Measurements from ENCODE around the gene SYNJ2. TPM values are rescaled to one million over a fixed set of nuclear protein-coding genes. Genes with fewer than 3 reads are reported as not detected.
"Not testable (repeated sequence)": the region's sequence is repeated elsewhere in the genome, so short reads cannot be mapped to it uniquely, and the experiment has no call there.

Gene SYNJ2, protein sequence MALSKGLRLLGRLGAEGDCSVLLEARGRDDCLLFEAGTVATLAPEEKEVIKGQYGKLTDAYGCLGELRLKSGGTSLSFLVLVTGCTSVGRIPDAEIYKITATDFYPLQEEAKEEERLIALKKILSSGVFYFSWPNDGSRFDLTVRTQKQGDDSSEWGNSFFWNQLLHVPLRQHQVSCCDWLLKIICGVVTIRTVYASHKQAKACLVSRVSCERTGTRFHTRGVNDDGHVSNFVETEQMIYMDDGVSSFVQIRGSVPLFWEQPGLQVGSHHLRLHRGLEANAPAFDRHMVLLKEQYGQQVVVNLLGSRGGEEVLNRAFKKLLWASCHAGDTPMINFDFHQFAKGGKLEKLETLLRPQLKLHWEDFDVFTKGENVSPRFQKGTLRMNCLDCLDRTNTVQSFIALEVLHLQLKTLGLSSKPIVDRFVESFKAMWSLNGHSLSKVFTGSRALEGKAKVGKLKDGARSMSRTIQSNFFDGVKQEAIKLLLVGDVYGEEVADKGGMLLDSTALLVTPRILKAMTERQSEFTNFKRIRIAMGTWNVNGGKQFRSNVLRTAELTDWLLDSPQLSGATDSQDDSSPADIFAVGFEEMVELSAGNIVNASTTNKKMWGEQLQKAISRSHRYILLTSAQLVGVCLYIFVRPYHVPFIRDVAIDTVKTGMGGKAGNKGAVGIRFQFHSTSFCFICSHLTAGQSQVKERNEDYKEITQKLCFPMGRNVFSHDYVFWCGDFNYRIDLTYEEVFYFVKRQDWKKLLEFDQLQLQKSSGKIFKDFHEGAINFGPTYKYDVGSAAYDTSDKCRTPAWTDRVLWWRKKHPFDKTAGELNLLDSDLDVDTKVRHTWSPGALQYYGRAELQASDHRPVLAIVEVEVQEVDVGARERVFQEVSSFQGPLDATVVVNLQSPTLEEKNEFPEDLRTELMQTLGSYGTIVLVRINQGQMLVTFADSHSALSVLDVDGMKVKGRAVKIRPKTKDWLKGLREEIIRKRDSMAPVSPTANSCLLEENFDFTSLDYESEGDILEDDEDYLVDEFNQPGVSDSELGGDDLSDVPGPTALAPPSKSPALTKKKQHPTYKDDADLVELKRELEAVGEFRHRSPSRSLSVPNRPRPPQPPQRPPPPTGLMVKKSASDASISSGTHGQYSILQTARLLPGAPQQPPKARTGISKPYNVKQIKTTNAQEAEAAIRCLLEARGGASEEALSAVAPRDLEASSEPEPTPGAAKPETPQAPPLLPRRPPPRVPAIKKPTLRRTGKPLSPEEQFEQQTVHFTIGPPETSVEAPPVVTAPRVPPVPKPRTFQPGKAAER (N-terminal part only)
- total RNA-seq: 10 to 100 TPM; 15.7 to 16.3 TPM
- 1 to 10 TPM; 5.2 to 8.5 (median 8.2) TPM for polyA plus RNA-seq
- total RNA-seq: 67.1 to 265 (median 116) reads per million in 6 experiments

DNA sequence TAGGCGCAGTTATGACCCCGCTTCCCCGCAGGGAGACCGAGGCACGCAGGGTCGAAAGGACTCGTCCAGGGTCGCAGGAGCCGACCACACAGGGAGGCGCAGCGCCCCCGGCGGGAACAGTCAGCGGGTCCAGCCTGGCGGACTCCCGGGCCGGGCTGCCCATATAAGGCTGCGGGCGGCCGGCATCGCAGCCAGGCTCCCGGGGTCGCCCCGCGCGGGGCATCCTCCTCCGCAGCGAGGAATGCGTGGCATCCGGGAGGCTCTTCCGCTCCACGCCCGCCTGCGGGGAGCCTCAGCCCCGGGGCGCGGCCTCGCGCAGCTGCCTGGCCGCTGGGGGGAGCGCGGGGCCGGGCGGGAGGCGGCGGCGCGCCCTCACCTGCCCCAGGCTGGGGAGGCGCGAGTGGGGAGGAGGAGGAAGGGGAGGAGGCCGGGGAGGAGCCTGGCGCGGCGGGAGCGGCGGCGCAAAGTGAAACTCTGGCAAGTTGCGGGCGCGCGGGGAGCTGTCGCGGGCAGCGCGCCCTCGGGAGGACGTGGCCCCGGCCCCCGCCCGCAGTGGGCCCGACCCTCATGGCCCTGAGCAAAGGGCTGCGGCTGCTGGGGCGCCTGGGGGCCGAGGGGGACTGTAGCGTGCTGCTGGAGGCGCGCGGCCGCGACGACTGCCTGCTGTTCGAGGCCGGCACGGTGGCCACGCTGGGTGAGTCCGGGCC lies at the start of gene SYNJ2:
SYNJ2 (plus strand) TSS at position 469 of the 707 bp plus-strand sequence; CDS start at position 568, 99 bp downstream.
- DNase-seq (peak; percentile 68 to 91 (median 82)), ATAC-seq (peak; percentile 83 to 89)
- Mint-ChIP-seq H3K27me3 (peaks cover 0 to 2% (median 0%) of the 10 kb centered on the region in 5 donors), H3K9me3 (no peaks in the 10 kb centered on the region), H3K27ac (peak within 1 kb of the TSS; percentile 74 to 93 (median 86)), H3K4me1 (peaks cover 21 to 58% (median 51%) of the 10 kb centered on the region in 4 donors), H3K36me3 (no peaks in the 10 kb centered on the region), H3K4me3 (peak within 1 kb of the TSS; percentile 74 to 91 (median 83))
- POLR2A ChIA-PET: interaction anchor here (0.6 to 1.5 kb wide), 6 partner anchors 8 to 47 kb away, joined by 3 to 10 read pairs (median 4); no protein-coding TSS in a partner anchor

- Mint-ChIP-seq H3K36me3 (peaks cover 14 to 81% (median 17%) of the 10 kb centered on the region in 3 donors), H3K4me3 (no peak overlapping the region), H3K4me1 (peaks cover 0 to 2% (median 0%) of the 10 kb centered on the region in 4 donors), H3K9me3 (no peaks in the 10 kb centered on the region), H3K27ac (peak overlapping the region in 2 of 10 donors; percentile 19 to 35), H3K27me3 (no peaks in the 10 kb centered on the region)
- POLR2A ChIA-PET: no interaction called here
- DNase-seq (no peak), ATAC-seq (no peak)
Measured at GRCh38 chr6:157935786-157936185, 45.9 kb upstream of the SYNJ2 start.

- DNase-seq (no peak), ATAC-seq (no peak)
- Mint-ChIP-seq H3K27ac (no peak overlapping the region), H3K9me3 (no peaks in the 10 kb centered on the region), H3K27me3 (no peaks in the 10 kb centered on the region), H3K36me3 (peaks cover 14 to 83% (median 22%) of the 10 kb centered on the region in 3 donors), H3K4me3 (no peak overlapping the region), H3K4me1 (peaks cover 0 to 2% (median 0%) of the 10 kb centered on the region in 4 donors)
- POLR2A ChIA-PET: no interaction called here
Measured at GRCh38 chr6:157937318-157937717, 44.3 kb upstream of the SYNJ2 start.

- ATAC-seq (no peak), DNase-seq (no peak)
- H3K9me3 Mint-ChIP-seq: no peaks in the 10 kb centered on the region
- H3K4me3 Mint-ChIP-seq: no peak overlapping the region
- POLR2A ChIA-PET: no interaction called here
- peaks cover 0 to 2% (median 0%) of the 10 kb centered on the region in 4 donors for H3K4me1 Mint-ChIP-seq
- no peak overlapping the region for H3K27ac Mint-ChIP-seq
- H3K27me3 Mint-ChIP-seq: no peaks in the 10 kb centered on the region
- H3K36me3 Mint-ChIP-seq: peaks cover 14 to 83% (median 24%) of the 10 kb centered on the region in 3 donors
Measured at GRCh38 chr6:157937916-157938315, 43.7 kb upstream of the SYNJ2 start.

GRCh38 chr6:157940375-157941036 lies 41.2 kb upstream of the SYNJ2 start:
- H3K4me3 Mint-ChIP-seq, POLR2A ChIA-PET, ATAC-seq, DNase-seq, H3K9me3 Mint-ChIP-seq, H3K4me1 Mint-ChIP-seq, H3K27me3 Mint-ChIP-seq: not testable (repeated sequence)
- peak overlapping the region in 4 of 10 donors; percentile 15 to 71 (median 39) for H3K27ac Mint-ChIP-seq
- H3K36me3 Mint-ChIP-seq: peaks cover 18 to 93% (median 25%) of the 10 kb centered on the region in 3 donors

DNA sequence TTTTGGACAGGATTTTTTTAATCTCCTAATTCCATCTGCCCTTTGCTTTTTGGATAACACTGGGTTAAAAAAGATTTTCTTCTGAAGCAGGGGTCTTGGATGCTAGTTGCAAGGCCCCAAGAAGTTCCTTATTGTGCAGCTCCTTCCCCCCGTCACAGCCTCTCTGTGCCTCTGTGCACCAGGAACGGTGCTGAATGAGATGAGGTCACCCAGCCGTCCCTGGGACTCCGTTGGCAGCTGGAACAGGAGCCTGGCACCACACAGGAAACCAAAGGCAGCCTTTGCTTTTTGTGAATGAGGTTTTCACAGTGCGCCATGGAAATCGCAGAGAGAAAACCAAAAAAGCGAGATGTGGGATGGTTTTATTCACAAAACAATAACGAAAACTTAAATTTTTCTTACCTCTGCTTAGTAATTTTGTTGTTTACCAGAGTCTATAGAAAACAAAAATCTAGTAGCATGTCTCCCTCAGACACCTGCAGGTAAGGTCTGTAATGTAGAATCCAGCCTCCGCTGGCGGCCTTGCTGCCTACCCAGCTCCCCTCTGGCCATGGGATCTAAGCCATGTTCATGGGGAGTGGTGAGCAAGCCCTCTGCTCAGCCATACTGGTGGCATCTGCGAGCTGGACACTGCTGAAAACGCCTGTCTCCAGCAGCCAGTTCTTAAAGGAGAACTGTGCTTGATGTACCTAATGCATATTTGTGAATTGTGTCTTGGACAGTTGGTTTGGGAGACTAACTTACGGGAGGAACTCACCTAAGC lies 40.4 kb upstream of the SYNJ2 start:
- peak overlapping the region in 1 of 10 donors; percentile 45 for H3K4me3 Mint-ChIP-seq
- POLR2A ChIA-PET: interaction anchor here (0.5 kb wide), 1 partner anchor 115 kb away, joined by 5 read pairs; no protein-coding TSS in a partner anchor
- no peaks in the 10 kb centered on the region for H3K27me3 Mint-ChIP-seq
- no peak for ATAC-seq
- peaks cover 17 to 93% (median 25%) of the 10 kb centered on the region in 3 donors for H3K36me3 Mint-ChIP-seq
- peak overlapping the region in 3 of 10 donors; percentile 24 to 71 (median 59) for H3K27ac Mint-ChIP-seq
- H3K9me3 Mint-ChIP-seq: no peaks in the 10 kb centered on the region
- DNase-seq: no peak
- peaks cover 0 to 7% (median 1%) of the 10 kb centered on the region in 4 donors for H3K4me1 Mint-ChIP-seq

- Mint-ChIP-seq H3K27me3 (no peaks in the 10 kb centered on the region), H3K27ac (peak overlapping the region in 2 of 10 donors; percentile 24 to 33), H3K4me3 (peak overlapping the region in 1 of 10 donors; percentile 34), H3K36me3 (peaks cover 17 to 86% (median 23%) of the 10 kb centered on the region in 3 donors), H3K9me3 (peaks cover 0 to under 1% (median 0%) of the 10 kb centered on the region in 9 donors), H3K4me1 (peaks cover 2 to 14% (median 8%) of the 10 kb centered on the region in 4 donors)
- DNase-seq (no peak), ATAC-seq (no peak)
- POLR2A ChIA-PET: no interaction called here
Measured at GRCh38 chr6:157942351-157942750, 39.3 kb upstream of the SYNJ2 start.

DNA sequence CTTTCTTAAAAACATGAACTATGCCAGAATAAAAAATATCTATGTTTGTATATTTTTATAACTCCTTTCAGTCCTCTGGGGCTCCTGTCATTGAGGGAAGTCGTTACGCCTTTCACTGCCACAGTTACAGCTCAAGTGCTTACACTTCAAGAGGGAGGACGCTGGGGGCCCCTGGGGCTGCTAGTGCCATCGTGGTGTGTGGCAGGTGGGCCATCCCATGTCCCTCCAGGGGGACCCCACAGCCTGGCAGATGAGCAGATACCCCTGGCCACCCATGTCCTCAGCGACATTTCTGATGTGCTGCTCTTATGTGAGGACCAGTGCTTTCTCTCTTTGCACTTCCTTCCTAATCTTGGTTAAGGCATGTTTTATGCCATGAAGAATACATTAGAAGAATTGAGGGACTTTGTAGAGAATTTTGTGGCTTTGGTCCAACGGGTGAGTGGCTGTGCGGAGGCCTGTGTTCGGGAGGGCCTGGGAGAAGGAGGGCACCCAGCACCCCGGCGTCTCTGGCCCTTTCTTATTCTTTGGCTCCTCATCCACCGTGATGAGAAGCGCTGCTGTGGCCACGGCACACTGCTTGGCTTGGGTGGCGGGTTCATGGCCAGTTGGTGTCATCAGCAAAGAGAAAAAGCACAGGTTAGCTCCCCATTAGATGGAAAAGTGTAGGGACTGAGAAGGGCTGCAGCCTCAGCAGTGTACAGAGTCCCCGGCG lies 38.3 kb upstream of the SYNJ2 start:
- Mint-ChIP-seq H3K27me3 (no peaks in the 10 kb centered on the region), H3K36me3 (peaks cover 17 to 77% (median 23%) of the 10 kb centered on the region in 3 donors), H3K4me1 (peaks cover 2 to 14% (median 9%) of the 10 kb centered on the region in 4 donors), H3K27ac (peak overlapping the region in 1 of 10 donors; percentile 54), H3K9me3 (peaks cover 0 to 2% (median 0%) of the 10 kb centered on the region in 9 donors), H3K4me3 (no peak overlapping the region)
- ATAC-seq (no peak), DNase-seq (no peak)
- POLR2A ChIA-PET: no interaction called here

DNA sequence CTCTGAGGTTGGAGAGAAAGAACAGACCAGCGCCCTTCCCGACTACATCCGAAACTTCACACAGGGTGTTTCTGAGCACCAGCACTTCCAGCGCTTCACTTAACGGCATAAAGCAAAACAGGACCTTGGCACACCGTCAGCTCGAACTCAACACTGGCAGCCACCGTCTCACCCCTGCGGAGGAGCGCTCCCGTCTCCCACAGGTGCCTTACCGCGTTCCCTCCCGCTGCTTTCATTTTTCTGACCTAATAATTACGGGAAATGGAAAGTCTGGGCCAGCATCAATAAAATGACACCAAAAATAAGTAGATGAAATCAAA lies 37.7 kb upstream of the SYNJ2 start:
- H3K27ac Mint-ChIP-seq: peak overlapping the region in 1 of 10 donors; percentile 54
- no peak for ATAC-seq
- peaks cover 0 to 5% (median 0%) of the 10 kb centered on the region in 9 donors for H3K9me3 Mint-ChIP-seq
- H3K4me1 Mint-ChIP-seq: peaks cover 2 to 14% (median 9%) of the 10 kb centered on the region in 4 donors
- no peak for DNase-seq
- POLR2A ChIA-PET: no interaction called here
- no peaks in the 10 kb centered on the region for H3K27me3 Mint-ChIP-seq
- H3K36me3 Mint-ChIP-seq: peaks cover 15 to 71% (median 20%) of the 10 kb centered on the region in 3 donors
- no peak overlapping the region for H3K4me3 Mint-ChIP-seq
